CD4-positive, alpha-beta T cell treated with Interleukin-21 for 1 hour (primary cell): Measurements from ENCODE around the gene TTC33.
"Not testable (repeated sequence)": the region's sequence is repeated elsewhere in the genome, so short reads cannot be mapped to it uniquely, and the experiment has no call there.

ENCODE experiments used
- DNase-seq: peaks from one replicate; pipeline ENCODE4 v3.0.0-alpha.2; 2020

Gene TTC33

GRCh38 chr5:40678460-40679147 is 77.2 kb downstream of the TTC33 start:
- DNase-seq: no peak

DNA sequence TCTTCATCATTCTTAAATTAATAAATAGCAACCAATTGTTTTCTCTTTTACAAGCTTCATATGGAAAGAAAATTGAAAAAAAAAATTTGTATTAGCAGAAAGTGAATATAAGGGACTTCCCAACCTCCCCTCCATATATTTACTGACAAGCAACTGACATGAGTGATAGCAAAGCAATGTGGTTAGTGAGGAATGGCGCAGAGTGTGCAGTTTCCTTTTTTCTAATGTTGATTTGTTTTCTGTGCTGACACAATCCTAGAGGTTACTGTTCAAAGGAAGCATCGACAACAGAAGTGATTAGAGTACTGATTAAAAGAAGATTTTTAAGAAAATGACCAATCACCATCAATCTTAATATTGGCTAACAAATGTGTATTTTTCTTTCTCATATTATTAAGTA is 77.7 kb downstream of the TTC33 start:
- DNase-seq: peak; percentile 61

- no peak for DNase-seq
These were observed 78.3 kb downstream of the TTC33 start for GRCh38 chr5:40677456-40677855.

- DNase-seq: no peak
These were observed 79.0 kb downstream of the TTC33 start for GRCh38 chr5:40676613-40677343.

DNA sequence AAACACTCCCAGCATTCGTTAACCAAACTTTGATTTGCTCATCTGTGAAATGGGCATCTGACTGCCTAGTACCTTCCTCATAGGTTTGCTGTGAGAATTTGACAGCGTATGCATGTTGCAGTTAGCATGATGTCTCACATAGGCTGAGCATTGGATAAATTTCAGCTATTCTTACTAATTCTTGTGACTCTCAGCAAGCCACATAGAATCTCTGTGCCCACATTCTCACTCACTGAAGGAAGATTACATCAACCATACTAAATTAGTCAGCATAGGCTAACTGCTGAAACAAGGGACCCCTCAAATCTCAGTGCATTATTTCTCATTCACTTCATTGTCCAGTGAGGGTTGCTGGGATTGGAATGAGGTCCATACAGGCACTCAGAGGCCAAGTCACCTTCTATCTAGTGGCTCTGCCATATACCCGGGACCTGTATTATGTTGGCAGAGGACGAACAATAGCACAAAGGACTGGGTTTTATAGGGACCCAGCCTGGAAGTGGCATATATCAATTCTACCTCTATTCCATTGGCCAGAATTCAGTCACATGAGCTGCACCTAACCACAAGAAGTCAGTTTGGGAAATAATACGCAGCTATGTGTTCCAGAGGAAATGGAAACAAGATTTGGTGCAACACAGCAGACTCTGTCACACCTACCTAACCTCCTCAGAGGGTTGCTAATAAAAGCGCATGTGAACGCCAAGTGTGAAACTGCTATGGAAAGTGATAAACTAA is 80.2 kb downstream of the TTC33 start:
- DNase-seq: peak; percentile 67

DNA sequence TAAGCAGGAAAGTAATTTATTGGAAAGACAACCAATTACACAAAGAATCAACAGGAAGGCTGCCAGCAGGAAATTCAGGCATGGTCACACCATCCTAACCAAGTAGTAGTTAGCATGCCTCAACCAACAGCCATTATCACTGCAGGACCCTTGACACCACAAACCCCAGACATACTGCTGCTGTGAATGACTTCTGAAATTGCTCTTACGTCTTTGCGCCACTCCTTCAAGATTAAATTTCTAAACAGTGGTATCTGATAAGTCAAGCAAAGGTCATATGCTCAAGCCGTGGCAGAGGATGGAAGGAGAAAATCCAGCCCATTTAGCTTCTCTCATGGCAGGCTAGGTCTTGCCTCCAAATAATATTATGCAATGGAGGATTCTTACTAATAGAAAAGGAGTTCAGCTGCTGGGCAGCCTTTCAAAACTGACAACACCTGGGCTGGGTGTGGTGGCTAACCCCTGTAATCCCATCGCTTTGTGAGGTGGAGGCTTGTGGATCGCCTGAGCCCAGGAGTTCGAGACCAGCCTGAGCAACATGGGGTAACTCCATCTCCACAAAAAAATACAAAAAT is 81.0 kb downstream of the TTC33 start:
- DNase-seq: no peak

- no peak for DNase-seq
These were observed 83.3 kb downstream of the TTC33 start for GRCh38 chr5:40672425-40672824.

DNA sequence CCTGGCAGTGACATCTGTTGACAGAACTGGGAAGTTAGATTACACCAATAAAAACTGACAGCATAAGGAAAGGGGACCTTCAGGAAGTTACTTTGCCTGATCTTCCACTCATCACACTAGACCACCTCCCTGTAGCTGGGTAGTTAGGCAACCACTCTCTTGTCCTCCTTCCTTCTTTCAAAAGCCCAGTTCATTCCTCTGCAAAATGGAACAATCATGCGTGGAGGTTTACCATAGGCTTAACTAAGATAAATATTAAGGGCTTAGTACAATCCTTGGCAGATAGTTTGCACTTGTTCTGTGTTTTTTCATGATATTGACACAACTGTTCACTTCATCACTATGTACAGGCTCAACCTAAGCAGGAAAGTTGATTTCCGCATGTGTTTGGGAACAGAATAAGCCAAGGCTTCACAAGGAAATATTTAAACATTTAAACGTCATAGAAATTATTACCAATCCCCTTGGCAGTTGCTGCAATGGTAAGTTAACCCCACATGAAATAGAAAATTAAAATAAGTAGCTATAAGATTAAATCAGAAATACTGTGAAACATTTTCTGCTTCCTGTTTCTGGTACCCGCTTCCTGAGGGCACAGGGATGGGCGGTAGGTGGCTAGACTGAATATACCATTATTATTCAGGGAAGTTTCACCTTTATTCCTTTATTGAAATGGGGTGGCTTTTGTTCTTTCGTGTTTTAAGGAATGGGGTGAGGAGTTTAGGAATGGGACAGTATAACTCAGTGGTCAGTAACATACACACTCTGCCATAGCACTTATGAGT is 86.0 kb downstream of the TTC33 start:
- no peak for DNase-seq

DNA sequence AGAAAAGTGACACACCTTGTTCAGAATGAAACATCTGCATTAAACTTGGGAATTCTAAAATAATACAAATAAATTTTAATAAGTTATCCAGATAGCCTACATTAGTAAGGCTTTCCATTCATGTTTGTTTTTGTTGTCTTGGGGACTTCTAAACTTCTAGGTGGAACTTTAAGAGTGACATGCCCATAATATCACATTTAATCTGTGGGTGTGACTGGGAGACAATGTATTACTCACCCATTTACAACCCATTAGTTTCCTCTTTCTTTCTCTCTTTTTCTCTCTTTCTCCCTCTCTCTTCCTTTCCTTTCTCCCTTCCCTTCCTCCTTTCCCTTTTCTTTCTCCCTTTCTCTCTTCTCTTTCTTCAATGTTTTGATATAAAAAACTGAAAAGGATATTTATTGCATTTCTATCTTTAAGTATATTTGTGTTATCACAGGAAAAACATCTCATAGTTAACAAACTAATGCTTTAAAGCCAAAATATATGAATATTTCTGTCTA is 88.5 kb downstream of the TTC33 start:
- DNase-seq: no peak

- DNase-seq: no peak
These were observed 89.1 kb downstream of the TTC33 start for GRCh38 chr5:40666657-40667056.

DNA sequence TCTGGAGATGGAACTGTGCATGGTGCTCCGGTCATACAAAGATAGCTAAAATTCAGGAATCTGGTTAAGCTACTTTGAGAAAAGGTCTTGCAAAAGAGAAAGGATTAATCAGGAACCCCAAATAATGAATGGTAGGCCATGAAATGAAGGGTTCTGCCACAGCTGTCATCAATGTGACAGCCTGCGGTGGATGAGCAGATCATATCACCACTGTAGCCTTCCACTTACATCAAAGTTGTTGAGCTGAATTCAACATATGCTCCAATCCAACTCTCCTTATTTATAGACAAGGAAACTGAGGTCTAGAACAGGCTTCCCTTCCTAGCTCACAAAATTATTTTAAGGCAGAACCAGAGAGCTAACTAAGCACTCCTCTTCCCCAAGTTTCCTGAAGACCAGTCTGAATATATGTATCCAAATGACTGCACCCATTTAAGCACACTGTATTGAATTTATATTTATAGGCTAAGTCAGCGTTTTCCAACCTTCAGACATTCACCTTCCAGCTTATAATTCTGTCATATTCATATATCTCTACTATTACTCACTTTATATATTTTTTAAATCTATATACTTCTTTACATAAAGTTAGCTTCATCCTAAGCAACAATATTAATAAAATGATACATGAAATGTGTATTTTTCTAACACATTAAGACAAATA is 90.0 kb downstream of the TTC33 start:
- no peak for DNase-seq

GRCh38 chr5:40660751-40661150 is 95.0 kb downstream of the TTC33 start:
- no peak for DNase-seq

GRCh38 chr5:40656766-40657165 is 99.0 kb downstream of the TTC33 start:
- DNase-seq: no peak

DNA sequence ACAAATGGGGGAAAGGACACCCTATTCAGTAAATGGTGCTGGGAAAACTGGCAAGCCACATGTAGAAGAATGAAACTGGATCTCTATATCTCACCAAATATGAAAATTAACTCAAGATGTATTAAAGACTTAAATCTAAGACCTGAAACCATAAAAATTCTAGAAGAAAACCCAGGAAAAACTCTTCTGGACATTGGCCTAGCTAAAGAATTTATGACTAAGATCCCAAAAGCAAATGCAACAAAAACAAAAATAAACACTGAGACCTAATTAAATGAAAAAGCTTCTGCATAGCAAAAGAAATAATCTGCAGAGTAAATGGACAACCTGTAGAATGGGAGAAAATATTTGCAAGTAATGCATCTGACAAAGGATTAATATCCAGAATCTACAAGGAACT is 99.7 kb downstream of the TTC33 start:
- not testable (repeated sequence) for DNase-seq

- DNase-seq: peak; percentile 50
These were observed 100.6 kb downstream of the TTC33 start for GRCh38 chr5:40655138-40655537.

DNA sequence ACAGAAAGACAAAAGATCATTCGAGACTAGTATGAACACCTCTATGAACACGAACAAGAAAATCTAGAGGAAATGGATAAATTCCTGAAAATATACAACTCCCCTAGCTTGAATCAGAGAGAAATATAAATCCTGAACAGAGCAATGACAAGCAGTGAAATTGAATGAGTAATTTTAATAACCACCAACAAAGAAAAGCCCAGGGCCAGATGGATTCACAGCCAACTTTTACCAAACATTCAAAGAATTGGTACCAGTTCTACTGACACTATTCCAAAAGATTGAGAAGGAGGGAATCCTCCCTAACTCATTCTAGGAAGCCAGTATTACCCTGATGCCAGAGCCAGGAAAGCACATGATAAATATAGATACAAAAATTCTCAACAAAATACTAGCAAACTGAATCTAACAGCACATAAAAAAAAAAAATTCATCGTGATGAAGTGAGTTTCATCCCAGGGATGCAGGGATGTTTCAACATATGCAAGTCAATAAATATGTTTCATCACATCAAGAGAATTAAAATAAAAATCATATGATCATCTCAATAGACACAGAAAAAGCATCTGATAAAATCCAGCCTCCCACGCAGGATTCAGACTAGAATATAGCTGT is 101.3 kb downstream of the TTC33 start:
- no peak for DNase-seq

- peak; percentile 58 for DNase-seq
These were observed 102.3 kb downstream of the TTC33 start for GRCh38 chr5:40653221-40654022.

GRCh38 chr5:40652441-40653220 is 103.1 kb downstream of the TTC33 start:
- DNase-seq: peak; percentile 42

DNA sequence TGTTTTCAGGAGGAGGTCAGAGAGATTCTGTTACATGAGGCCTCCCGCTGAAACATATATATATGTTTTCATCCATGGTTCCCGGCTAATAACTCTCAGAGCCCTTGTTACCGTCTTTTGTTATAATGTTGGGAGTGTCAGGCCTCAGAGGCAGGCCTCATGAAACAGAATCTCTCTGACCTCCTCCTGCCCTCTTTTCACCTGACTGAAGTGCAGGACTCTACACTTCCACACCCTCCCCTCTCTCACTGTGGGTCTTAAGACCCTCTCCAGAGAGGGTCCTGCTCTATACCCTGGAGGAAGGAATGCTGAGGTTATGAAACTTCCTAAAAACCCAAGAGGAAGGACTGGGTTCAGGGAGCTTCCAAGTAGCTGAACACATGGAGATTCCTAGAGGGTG is 104.6 kb downstream of the TTC33 start:
- no peak for DNase-seq
